Measurements from ENCODE around the gene SPAG16. TPM values are rescaled to one million over a fixed set of nuclear protein-coding genes. Genes with fewer than 3 reads are reported as not detected.

SPAG16 gene
- total RNA-seq, 4 donors from 2014 or later = 14.1 to 43.1 (median 30.2) TPM

- intact Hi-C loops (cut with DNase I) = no loop called here
- no peak for TF ChIP-seq POLR2A (IDR thresholded peaks at IDR 0.05)
- TF ChIP-seq, protein P1, sequence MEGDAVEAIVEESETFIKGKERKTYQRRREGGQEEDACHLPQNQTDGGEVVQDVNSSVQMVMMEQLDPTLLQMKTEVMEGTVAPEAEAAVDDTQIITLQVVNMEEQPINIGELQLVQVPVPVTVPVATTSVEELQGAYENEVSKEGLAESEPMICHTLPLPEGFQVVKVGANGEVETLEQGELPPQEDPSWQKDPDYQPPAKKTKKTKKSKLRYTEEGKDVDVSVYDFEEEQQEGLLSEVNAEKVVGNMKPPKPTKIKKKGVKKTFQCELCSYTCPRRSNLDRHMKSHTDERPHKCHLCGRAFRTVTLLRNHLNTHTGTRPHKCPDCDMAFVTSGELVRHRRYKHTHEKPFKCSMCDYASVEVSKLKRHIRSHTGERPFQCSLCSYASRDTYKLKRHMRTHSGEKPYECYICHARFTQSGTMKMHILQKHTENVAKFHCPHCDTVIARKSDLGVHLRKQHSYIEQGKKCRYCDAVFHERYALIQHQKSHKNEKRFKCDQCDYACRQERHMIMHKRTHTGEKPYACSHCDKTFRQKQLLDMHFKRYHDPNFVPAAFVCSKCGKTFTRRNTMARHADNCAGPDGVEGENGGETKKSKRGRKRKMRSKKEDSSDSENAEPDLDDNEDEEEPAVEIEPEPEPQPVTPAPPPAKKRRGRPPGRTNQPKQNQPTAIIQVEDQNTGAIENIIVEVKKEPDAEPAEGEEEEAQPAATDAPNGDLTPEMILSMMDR (IDR thresholded peaks at IDR 0.05) = no peak
- Histone ChIP-seq H3K27me3 (no peaks in the 10 kb centered on the region), H3K27ac (peak overlapping the region in 2 of 4 donors; percentile 10 to 30), H3K9me3 (peaks cover 0 to 18% (median 12%) of the 10 kb centered on the region in 3 donors), H3K4me1 (peaks cover 0 to 35% (median 5%) of the 10 kb centered on the region in 3 donors), H3K4me3 (no peak overlapping the region), H3K36me3 (no peaks in the 10 kb centered on the region)
- no peak for DNase-seq
- WGBS, 2 donors = 32 to 81% methylated on average over 1 of the region's 1 CpG
These were observed 5.1 kb upstream of the SPAG16 start for GRCh38 chr2:213279116-213279620.

DNA sequence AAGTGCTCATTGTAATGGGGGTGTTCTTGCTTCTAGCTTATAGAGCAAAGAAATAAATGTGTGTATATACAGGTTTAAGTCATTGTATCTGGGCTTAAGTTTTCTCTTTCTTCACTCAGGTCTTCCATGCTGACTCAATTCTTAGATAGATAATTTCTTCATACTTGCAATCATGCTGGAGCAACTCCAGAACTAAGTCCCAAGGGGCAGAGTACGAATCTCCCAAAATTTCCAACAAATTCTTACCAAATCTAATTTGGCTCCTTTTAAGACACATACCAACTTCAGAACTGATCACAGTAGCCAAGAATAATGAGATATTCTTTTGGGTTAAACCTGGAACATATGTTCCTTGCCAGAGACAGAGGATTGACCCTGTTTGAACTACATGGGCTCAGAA, 4.3 kb upstream of the SPAG16 start:
- 64 to 81% methylated on average over 1 of the region's 1 CpG for WGBS, 2 donors
- no peak overlapping the region for H3K4me3 ChIP-seq
- peaks cover 0 to 39% (median 9%) of the 10 kb centered on the region in 3 donors for H3K4me1 ChIP-seq
- H3K27ac ChIP-seq = peak overlapping the region in 1 of 4 donors; percentile 30
- H3K36me3 ChIP-seq = no peaks in the 10 kb centered on the region
- DNase-seq = no peak
- no peak for TF ChIP-seq POLR2A (IDR thresholded peaks at IDR 0.05)
- TF ChIP-seq, protein P1 (IDR thresholded peaks at IDR 0.05) = no peak
- H3K9me3 ChIP-seq = peaks cover 0 to 18% (median 12%) of the 10 kb centered on the region in 3 donors
- H3K27me3 ChIP-seq = no peaks in the 10 kb centered on the region
- intact Hi-C loops (cut with DNase I) = no loop called here

- no peak for DNase-seq
- Histone ChIP-seq H3K27me3 (no peaks in the 10 kb centered on the region), H3K4me1 (peaks cover under 1 to 46% (median 11%) of the 10 kb centered on the region in 3 donors), H3K36me3 (no peaks in the 10 kb centered on the region), H3K4me3 (no peak overlapping the region), H3K27ac (no peak overlapping the region), H3K9me3 (peaks cover 0 to 18% (median 12%) of the 10 kb centered on the region in 3 donors)
- 48 to 60% methylated on average over 1 of the region's 1 CpG for WGBS, 2 donors
- intact Hi-C loops (cut with DNase I) = no loop called here
- no peak for TF ChIP-seq POLR2A (IDR thresholded peaks at IDR 0.05)
- TF ChIP-seq, protein P1 (IDR thresholded peaks at IDR 0.05) = no peak
These were observed 3.1 kb upstream of the SPAG16 start for GRCh38 chr2:213281156-213281555.

DNA sequence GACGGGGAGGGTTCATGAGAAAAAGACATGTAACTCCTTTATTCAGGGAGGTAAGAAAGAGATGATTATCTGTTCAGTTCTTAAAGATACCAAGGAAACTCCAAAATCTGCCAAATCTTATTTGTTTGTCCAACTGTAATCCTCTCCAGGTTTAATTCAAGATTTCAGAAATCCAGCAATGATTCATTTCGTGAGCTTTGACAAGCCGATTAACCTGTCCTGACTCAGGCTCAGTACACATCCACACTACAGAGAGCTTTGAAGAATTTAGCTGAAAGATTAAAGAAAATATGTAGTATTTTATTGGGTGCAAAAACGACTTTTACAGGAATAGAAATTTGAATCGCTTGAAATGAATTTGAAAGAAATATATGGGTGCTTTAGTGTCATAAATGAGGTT, 1.1 kb downstream of the SPAG16 start:
- H3K9me3 ChIP-seq = no peaks in the 10 kb centered on the region
- H3K27ac ChIP-seq = peak overlapping the region in 3 of 4 donors; percentile 88 to 90 (median 89)
- no peaks in the 10 kb centered on the region for H3K36me3 ChIP-seq
- H3K4me3 ChIP-seq = peak overlapping the region; percentile 73 to 96 (median 78)
- H3K4me1 ChIP-seq = peaks cover 8 to 73% (median 22%) of the 10 kb centered on the region in 3 donors
- no peaks in the 10 kb centered on the region for H3K27me3 ChIP-seq
- no peak for DNase-seq
- TF ChIP-seq, protein P1 (IDR thresholded peaks at IDR 0.05) = no peak
- no peak for TF ChIP-seq POLR2A (IDR thresholded peaks at IDR 0.05)
- 46 to 51% methylated on average over 5 of the region's 5 CpGs for WGBS, 2 donors
- intact Hi-C loops (cut with DNase I) = no loop called here

DNA sequence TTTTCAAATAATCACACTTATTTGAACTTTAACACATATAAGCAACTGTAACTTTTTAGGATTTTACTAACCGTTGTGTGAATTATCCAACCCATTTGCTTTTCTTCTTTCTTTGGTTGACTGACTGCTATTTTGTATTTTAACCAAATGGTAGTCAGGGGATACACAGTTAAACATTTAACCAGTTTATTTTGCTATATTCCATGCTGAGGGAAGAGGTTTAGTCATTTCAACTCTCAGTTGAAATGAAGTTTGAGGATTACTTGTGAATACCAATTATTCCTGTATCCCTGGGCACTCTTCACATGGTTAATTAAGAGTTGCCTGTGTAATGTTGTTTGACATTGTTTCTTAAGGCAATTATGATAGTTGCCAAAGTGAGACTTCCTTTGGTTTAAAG, 1.9 kb downstream of the SPAG16 start:
- H3K27me3 ChIP-seq = no peaks in the 10 kb centered on the region
- 45% methylated on average over 1 of the region's 1 CpG for WGBS, 2 donors
- H3K4me1 ChIP-seq = peaks cover 8 to 81% (median 22%) of the 10 kb centered on the region in 3 donors
- intact Hi-C loops (cut with DNase I) = no loop called here
- no peaks in the 10 kb centered on the region for H3K9me3 ChIP-seq
- H3K36me3 ChIP-seq = no peaks in the 10 kb centered on the region
- DNase-seq = no peak
- no peak overlapping the region for H3K4me3 ChIP-seq
- TF ChIP-seq POLR2A (IDR thresholded peaks at IDR 0.05) = no peak
- TF ChIP-seq, protein P1 (IDR thresholded peaks at IDR 0.05) = no peak
- H3K27ac ChIP-seq = peak overlapping the region in 2 of 4 donors; percentile 2 to 88
